Urinary bladder (tissue), 4 donors: Measurements from ENCODE around the gene SAFB2. TPM values are rescaled to one million over a fixed set of nuclear protein-coding genes. Genes with fewer than 3 reads are reported as not detected.
A peak's percentile ranks its signal among the peaks of the same experiment; 100 is the strongest.

Experiments used
- DNase-seq: peaks from one replicate; pipeline ENCODE4 v3.0.0-alpha.2; 2015; ENCODE audit errors: extremely low spot score
- H3K27ac ChIP-seq: one replicate; pipeline ENCODE4 v1.5.1; 2013; ENCODE audit warnings: low read depth, mild to moderate bottlenecking, moderate library complexity
- H3K36me3 ChIP-seq: one replicate; pipeline ENCODE4 v1.6.1; 2013; ENCODE audit warnings: mild to moderate bottlenecking, moderate library complexity; ENCODE audit not compliant: insufficient read depth
- H3K4me1 ChIP-seq: one replicate; pipeline ENCODE4 v1.6.1; 2013; ENCODE audit warnings: mild to moderate bottlenecking, moderate library complexity; ENCODE audit not compliant: insufficient read depth
- H3K4me3 ChIP-seq: one replicate; pipeline ENCODE4 v1.5.1; 2013; ENCODE audit warnings: low read depth, low read length
- WGBS: extraction: QIAGEN DNeasy Blood & Tissue Kit; methylation state at CpG from one replicate; pipeline ENCODE4 v1.1.7; 2013; 5-methylcytosine and 5-hydroxymethylcytosine counted together
- polyA plus RNA-seq: library from polyadenylated mRNA; stranded (reverse); fragments of 200-250 nt; gene quantifications from one replicate; pipeline ENCODE4 v1.2.3, GENCODE V29; 2013
- total RNA-seq: library from RNA; depleted of rRNA; stranded (reverse); fragments of >200 nt; gene quantifications from one replicate; pipeline ENCODE4 v1.2.3, GENCODE V29; 2014
- donor health status: healthy with polysubstance abuse.
- donor health status: healthy.

The SAFB2 gene
- total and polyA plus RNA-seq, 2 donors = 47.9 to 53.5 TPM

- no peaks in the 10 kb centered on the region for H3K4me1 ChIP-seq
- H3K27ac ChIP-seq = no peak overlapping the region
- DNase-seq = no peak
- no peaks in the 10 kb centered on the region for H3K36me3 ChIP-seq
- 70% methylated on average over 14 of the region's 14 CpGs for WGBS
- H3K4me3 ChIP-seq = no peak overlapping the region
Observed at GRCh38 chr19:5572556-5573286, 49.9 kb downstream of the SAFB2 start.

DNA sequence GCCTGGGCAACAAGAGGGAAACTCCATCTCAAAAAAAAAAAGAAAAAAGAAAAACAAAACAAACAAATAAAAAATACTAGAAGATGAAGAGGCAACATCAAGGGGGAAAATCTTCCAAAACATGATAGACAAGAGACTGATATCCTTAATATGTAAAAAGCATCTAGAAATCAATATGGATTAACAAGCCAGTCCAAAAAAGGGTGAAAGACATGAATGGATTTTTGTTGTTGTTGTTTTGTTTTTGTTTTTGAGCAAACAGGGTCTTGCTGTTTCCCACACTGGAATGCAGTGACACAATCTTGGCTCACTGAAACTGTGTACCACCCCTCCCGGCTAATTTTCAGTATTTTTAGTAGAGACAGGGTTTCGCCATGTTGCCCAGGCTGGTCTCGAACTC lies 50.8 kb downstream of the SAFB2 start:
- Histone ChIP-seq H3K27ac (no peak overlapping the region), H3K36me3 (no peaks in the 10 kb centered on the region), H3K4me1 (no peaks in the 10 kb centered on the region), H3K4me3 (no peak overlapping the region)
- 98% methylated on average over 3 of the region's 3 CpGs for WGBS
- no peak for DNase-seq

GRCh38 chr19:5567970-5568407 lies 54.6 kb downstream of the SAFB2 start:
- no peak for DNase-seq
- Histone ChIP-seq H3K4me1 (no peaks in the 10 kb centered on the region), H3K4me3 (peak overlapping the region; percentile 36), H3K27ac (no peak overlapping the region), H3K36me3 (no peaks in the 10 kb centered on the region)
- 18% methylated on average over 40 of the region's 40 CpGs for WGBS

- DNase-seq = no peak
- no peaks in the 10 kb centered on the region for H3K36me3 ChIP-seq
- no peaks in the 10 kb centered on the region for H3K4me1 ChIP-seq
- H3K4me3 ChIP-seq = peak within 1 kb of the TSS; percentile 36
- WGBS = 7% methylated on average over 63 of the region's 63 CpGs
- H3K27ac ChIP-seq = no peak within 1 kb of the TSS
Observed at GRCh38 chr19:5567360-5567969, 55.1 kb downstream of the SAFB2 start, which contains the start of gene TINCR. TINCR (minus strand) TSS chr19:5567953.

- whole genome bisulfite sequencing = 74% methylated on average over 7 of the region's 7 CpGs
- Histone ChIP-seq H3K27ac (no peak overlapping the region), H3K4me3 (no peak overlapping the region), H3K36me3 (no peaks in the 10 kb centered on the region), H3K4me1 (no peaks in the 10 kb centered on the region)
- no peak for DNase-seq
Observed at GRCh38 chr19:5564930-5565329, 57.6 kb downstream of the SAFB2 start.

GRCh38 chr19:5563935-5564612 lies 58.5 kb downstream of the SAFB2 start:
- DNase-seq = no peak
- no peaks in the 10 kb centered on the region for H3K4me1 ChIP-seq
- WGBS = 43% methylated on average over 14 of the region's 14 CpGs
- H3K27ac ChIP-seq = no peak overlapping the region
- H3K36me3 ChIP-seq = no peaks in the 10 kb centered on the region
- no peak overlapping the region for H3K4me3 ChIP-seq

GRCh38 chr19:5563008-5563431 lies 59.6 kb downstream of the SAFB2 start:
- H3K4me3 ChIP-seq = no peak overlapping the region
- WGBS = 47% methylated on average over 8 of the region's 8 CpGs
- H3K36me3 ChIP-seq = no peaks in the 10 kb centered on the region
- no peak for DNase-seq
- no peaks in the 10 kb centered on the region for H3K4me1 ChIP-seq
- H3K27ac ChIP-seq = no peak overlapping the region

GRCh38 chr19:5562280-5562679 lies 60.3 kb downstream of the SAFB2 start:
- Histone ChIP-seq H3K36me3 (no peaks in the 10 kb centered on the region), H3K4me3 (no peak overlapping the region), H3K27ac (no peak overlapping the region), H3K4me1 (no peaks in the 10 kb centered on the region)
- DNase-seq = no peak
- WGBS = 85% methylated on average over 7 of the region's 7 CpGs

DNA sequence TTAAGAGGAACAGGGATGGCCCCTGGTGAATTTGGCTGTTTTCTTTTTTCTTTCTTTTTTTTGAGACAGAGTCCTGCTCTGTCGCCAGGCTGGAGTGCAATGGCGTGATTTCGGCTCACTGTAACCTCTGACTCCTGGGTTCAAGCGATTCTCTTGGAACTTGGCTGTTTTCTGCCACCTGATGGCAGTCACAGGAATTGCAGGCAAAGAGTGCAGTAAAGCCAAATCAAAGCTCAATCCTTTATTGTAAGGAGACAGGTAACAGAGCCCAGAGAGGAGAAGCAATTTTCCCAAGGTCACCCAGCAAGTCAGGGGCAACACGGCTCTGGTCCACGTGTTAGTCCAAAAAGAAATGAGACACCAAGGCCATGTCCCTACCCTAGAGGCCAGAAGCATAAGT lies 61.0 kb downstream of the SAFB2 start:
- H3K4me3 ChIP-seq = no peak overlapping the region
- no peak for DNase-seq
- no peaks in the 10 kb centered on the region for H3K4me1 ChIP-seq
- 73% methylated on average over 6 of the region's 6 CpGs for WGBS
- no peak overlapping the region for H3K27ac ChIP-seq
- H3K36me3 ChIP-seq = no peaks in the 10 kb centered on the region

GRCh38 chr19:5560156-5560555 lies 62.4 kb downstream of the SAFB2 start:
- H3K4me1 ChIP-seq = no peaks in the 10 kb centered on the region
- DNase-seq = no peak
- H3K36me3 ChIP-seq = no peaks in the 10 kb centered on the region
- WGBS = 50% methylated on average over 19 of the region's 19 CpGs
- no peak overlapping the region for H3K27ac ChIP-seq
- H3K4me3 ChIP-seq = no peak overlapping the region

GRCh38 chr19:5559804-5560133 lies 62.8 kb downstream of the SAFB2 start:
- DNase-seq = no peak
- 50% methylated on average over 3 of the region's 3 CpGs for whole genome bisulfite sequencing
- no peaks in the 10 kb centered on the region for H3K36me3 ChIP-seq
- H3K4me1 ChIP-seq = no peaks in the 10 kb centered on the region
- no peak overlapping the region for H3K27ac ChIP-seq
- no peak overlapping the region for H3K4me3 ChIP-seq

GRCh38 chr19:5558101-5558621 lies 64.4 kb downstream of the SAFB2 start:
- H3K27ac ChIP-seq = no peak overlapping the region
- no peak for DNase-seq
- no peak overlapping the region for H3K4me3 ChIP-seq
- no peaks in the 10 kb centered on the region for H3K4me1 ChIP-seq
- 59% methylated on average over 2 of the region's 2 CpGs for WGBS
- H3K36me3 ChIP-seq = no peaks in the 10 kb centered on the region

DNA sequence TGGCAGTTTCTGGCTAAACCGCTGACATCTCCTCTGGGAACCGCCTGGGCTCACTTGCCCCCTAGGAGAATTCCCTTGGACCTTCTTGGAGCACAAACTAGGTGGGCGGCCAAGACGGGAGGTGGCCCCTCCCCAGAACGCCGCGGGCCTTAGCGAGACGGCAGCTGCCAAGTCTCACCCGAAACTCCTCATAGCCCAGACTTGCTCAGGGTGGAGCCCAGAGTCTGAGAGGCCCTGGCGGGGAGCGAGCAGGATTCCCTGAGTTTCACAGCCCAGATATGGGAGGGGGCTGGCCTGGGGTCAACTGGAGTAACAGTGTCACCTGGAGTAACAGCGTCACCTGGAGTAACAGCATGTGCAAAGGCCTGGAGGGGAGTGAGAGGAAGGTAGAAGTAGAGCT lies 64.9 kb downstream of the SAFB2 start:
- DNase-seq = no peak
- H3K27ac ChIP-seq = no peak overlapping the region
- no peaks in the 10 kb centered on the region for H3K36me3 ChIP-seq
- no peaks in the 10 kb centered on the region for H3K4me1 ChIP-seq
- H3K4me3 ChIP-seq = no peak overlapping the region
- 23% methylated on average over 13 of the region's 13 CpGs for WGBS

GRCh38 chr19:5554828-5555227 lies 67.7 kb downstream of the SAFB2 start:
- no peaks in the 10 kb centered on the region for H3K36me3 ChIP-seq
- DNase-seq = no peak
- H3K27ac ChIP-seq = no peak overlapping the region
- WGBS = 83% methylated on average over 5 of the region's 5 CpGs
- H3K4me1 ChIP-seq = no peaks in the 10 kb centered on the region
- no peak overlapping the region for H3K4me3 ChIP-seq
